Activated CD4-positive, alpha-beta T cell treated with anti-CD3 and anti-CD28 coated beads, Interleukin-2, Interleukin-6, amounts not matched to agents 100 ng/mL and 50 ng/mL, durations not matched to agents 16 hours and 8 hours (primary cell): ENCODE results near the gene ITGB3BP.
"Not testable (repeated sequence)": the region's sequence is repeated elsewhere in the genome, so short reads cannot be mapped to it uniquely, and the experiment has no call there.

Source experiments
- DNase-seq: peaks from one replicate; pipeline ENCODE4 v3.0.0-alpha.2; 2020

Gene ITGB3BP

GRCh38 chr1:63501256-63501655 lies 21.8 kb downstream of the ITGB3BP start:
- DNase-seq, result no peak

- no peak for DNase-seq
Measured at GRCh38 chr1:63498106-63498505, 24.9 kb downstream of the ITGB3BP start.

GRCh38 chr1:63497577-63497976 lies 25.4 kb downstream of the ITGB3BP start:
- no peak for DNase-seq

GRCh38 chr1:63487336-63488065 lies 35.5 kb downstream of the ITGB3BP start:
- DNase-seq, result no peak

GRCh38 chr1:63486629-63487028 lies 36.4 kb downstream of the ITGB3BP start:
- DNase-seq, result no peak

GRCh38 chr1:63480057-63480456 lies 43.0 kb downstream of the ITGB3BP start:
- no peak for DNase-seq

- no peak for DNase-seq
Measured at GRCh38 chr1:63475761-63476160, 47.3 kb downstream of the ITGB3BP start.

- DNase-seq, result not testable (repeated sequence)
Measured at GRCh38 chr1:63468683-63469082, 54.3 kb downstream of the ITGB3BP start.

GRCh38 chr1:63466759-63467158 lies 56.3 kb downstream of the ITGB3BP start:
- no peak for DNase-seq

- DNase-seq, result no peak
Measured at GRCh38 chr1:63466181-63466580, 56.8 kb downstream of the ITGB3BP start.

- DNase-seq, result peak; percentile 15
Measured at GRCh38 chr1:63463248-63463647, 59.8 kb downstream of the ITGB3BP start.

GRCh38 chr1:63461661-63462230 lies 61.3 kb downstream of the ITGB3BP start:
- DNase-seq, result no peak

- DNase-seq, result no peak
Measured at GRCh38 chr1:63458750-63459149, 64.3 kb downstream of the ITGB3BP start.

GRCh38 chr1:63454269-63454668 lies 68.8 kb downstream of the ITGB3BP start:
- no peak for DNase-seq

- no peak for DNase-seq
Measured at GRCh38 chr1:63453232-63453631, 69.8 kb downstream of the ITGB3BP start.

GRCh38 chr1:63450416-63450815 lies 72.6 kb downstream of the ITGB3BP start:
- no peak for DNase-seq

- no peak for DNase-seq
Measured at GRCh38 chr1:63448731-63449246, 74.2 kb downstream of the ITGB3BP start.

GRCh38 chr1:63442141-63442475 lies 80.9 kb downstream of the ITGB3BP start:
- no peak for DNase-seq

GRCh38 chr1:63435161-63435560 lies 87.9 kb downstream of the ITGB3BP start:
- DNase-seq, result no peak

GRCh38 chr1:63429281-63429680 lies 93.7 kb downstream of the ITGB3BP start:
- DNase-seq, result no peak

GRCh38 chr1:63428815-63429214 lies 94.2 kb downstream of the ITGB3BP start:
- no peak for DNase-seq

GRCh38 chr1:63423649-63424048 lies 99.4 kb downstream of the ITGB3BP start:
- DNase-seq, result no peak

- not testable (repeated sequence) for DNase-seq
Measured at GRCh38 chr1:63420746-63421145, 102.3 kb downstream of the ITGB3BP start.

- DNase-seq, result no peak
Measured at GRCh38 chr1:63418101-63418500, 104.9 kb downstream of the ITGB3BP start.
